ENCODE data around the gene MEGF8. TPM values are rescaled to one million over a fixed set of nuclear protein-coding genes. Genes with fewer than 3 reads are reported as not detected.

Gene MEGF8
- total and polyA plus RNA-seq, 2 donors (not counting 3 experiments of a cell fraction or from before 2014, with no cell fraction given) = 20.6 to 39.6 TPM

DNA sequence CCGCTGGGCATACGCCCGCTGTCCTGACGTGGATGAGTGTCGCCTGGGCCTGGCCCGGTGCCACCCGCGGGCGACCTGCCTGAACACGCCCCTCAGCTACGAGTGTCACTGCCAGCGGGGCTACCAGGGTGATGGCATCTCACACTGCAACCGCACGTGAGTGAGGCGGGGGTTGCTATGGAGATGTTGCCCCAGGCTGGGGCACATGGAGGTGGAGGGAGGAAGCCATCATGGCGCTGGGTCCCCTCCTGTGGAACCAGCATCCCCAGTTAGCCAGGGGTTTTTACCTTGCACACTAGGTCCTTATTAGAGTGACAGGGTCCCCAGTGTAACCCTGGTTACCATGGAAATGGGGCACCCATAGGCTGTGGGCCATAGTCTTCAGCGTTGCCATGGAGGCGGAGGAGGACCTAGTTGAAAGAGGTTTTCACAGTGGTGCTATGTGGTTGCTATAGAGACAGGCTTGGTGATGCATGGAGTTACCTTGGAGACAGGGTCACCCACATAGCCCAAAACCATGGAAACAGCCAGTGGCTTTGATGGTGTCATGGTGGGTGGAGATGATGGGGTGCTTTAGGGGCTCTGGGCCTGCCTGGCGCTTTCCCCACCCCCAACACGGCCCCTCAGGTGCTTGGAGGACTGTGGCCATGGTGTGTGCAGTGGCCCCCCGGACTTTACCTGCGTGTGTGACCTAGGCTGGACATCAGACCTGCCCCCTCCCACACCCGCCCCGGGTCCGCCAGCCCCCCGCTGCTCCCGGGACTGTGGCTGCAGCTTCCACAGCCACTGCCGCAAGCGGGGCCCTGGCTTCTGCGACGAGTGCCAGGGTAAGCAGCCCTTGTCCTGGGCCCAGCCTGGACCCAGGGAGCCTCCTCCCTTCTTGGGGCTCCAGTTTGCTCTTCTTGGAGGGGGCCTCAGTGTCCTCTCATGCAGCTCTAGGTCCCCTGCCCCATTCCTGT lies 27.1 kb downstream of the MEGF8 start:
- Histone ChIP-seq H3K9me3 (replicated peaks; ENCODE audit: control insufficient read depth, insufficient read depth, low read length) (no peaks in the 10 kb centered on the region), H3K36me3 (ENCODE audit: control insufficient read depth in 2 of 2, extremely low read depth in 1 of 2, insufficient read depth in 2 of 2, low read length in 2 of 2) (peaks cover 0 to 28% of the 10 kb centered on the region in 2 experiments), H3K27me3 (ENCODE audit: control insufficient read depth in 2 of 2, insufficient read depth in 2 of 2, low read length in 2 of 2) (no peaks in the 10 kb centered on the region), H4K20me1 (replicated peaks; ENCODE audit: control insufficient read depth, extremely low read depth, insufficient read depth, low read length) (no peaks in the 10 kb centered on the region), H3K9ac (replicated peaks; ENCODE audit: extremely low read depth, insufficient read depth, low read length) (no peak overlapping the region), H3K9me1 (replicated peaks; ENCODE audit: control insufficient read depth, extremely low read depth, insufficient read depth, low read length) (no peaks in the 10 kb centered on the region), H3K4me2 (ENCODE audit: insufficient read depth, low read length) (no peak overlapping the region), H3K27ac (ENCODE audit: insufficient read depth, low read depth, low read length) (no peak overlapping the region), H3K4me3 (replicated peaks in 1 of 3; ENCODE audit: insufficient read depth in 1 of 3, low read depth in 1 of 3, low read length in 3 of 3) (no peak overlapping the region), H3K79me2 (ENCODE audit: control insufficient read depth, insufficient read depth, low read length) (no peaks in the 10 kb centered on the region), H2AFZ (ENCODE audit: low read depth, low read length) (no peak overlapping the region), H3K4me1 (ENCODE audit: control insufficient read depth, extremely low read depth, insufficient read depth, low read length) (no peaks in the 10 kb centered on the region)
- POLR2A ChIA-PET = no interaction called here
- dilution Hi-C loops (cut with MboI; ENCODE audit: extremely low pct_ligation_motif_present, low sequenced_read_pairs) = no loop called here
- TF ChIP-seq, protein P1, sequence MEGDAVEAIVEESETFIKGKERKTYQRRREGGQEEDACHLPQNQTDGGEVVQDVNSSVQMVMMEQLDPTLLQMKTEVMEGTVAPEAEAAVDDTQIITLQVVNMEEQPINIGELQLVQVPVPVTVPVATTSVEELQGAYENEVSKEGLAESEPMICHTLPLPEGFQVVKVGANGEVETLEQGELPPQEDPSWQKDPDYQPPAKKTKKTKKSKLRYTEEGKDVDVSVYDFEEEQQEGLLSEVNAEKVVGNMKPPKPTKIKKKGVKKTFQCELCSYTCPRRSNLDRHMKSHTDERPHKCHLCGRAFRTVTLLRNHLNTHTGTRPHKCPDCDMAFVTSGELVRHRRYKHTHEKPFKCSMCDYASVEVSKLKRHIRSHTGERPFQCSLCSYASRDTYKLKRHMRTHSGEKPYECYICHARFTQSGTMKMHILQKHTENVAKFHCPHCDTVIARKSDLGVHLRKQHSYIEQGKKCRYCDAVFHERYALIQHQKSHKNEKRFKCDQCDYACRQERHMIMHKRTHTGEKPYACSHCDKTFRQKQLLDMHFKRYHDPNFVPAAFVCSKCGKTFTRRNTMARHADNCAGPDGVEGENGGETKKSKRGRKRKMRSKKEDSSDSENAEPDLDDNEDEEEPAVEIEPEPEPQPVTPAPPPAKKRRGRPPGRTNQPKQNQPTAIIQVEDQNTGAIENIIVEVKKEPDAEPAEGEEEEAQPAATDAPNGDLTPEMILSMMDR (IDR thresholded peaks at IDR 0.05; ENCODE audit: extremely low read depth in 1 of 2, insufficient read depth in 1 of 2, low read depth in 1 of 2, low read length in 2 of 2) = no peak
- TF ChIP-seq, protein P2, sequence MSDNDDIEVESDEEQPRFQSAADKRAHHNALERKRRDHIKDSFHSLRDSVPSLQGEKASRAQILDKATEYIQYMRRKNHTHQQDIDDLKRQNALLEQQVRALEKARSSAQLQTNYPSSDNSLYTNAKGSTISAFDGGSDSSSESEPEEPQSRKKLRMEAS (IDR thresholded peaks at IDR 0.05; ENCODE audit: insufficient read depth, insufficient read length) = no peak
- TF ChIP-seq FOS (IDR thresholded peaks at IDR 0.05; ENCODE audit: borderline replicate concordance, insufficient read depth, low read length) (no peak), GATA2 (IDR thresholded peaks at IDR 0.05; ENCODE audit: insufficient read depth, insufficient read length, low read depth, low read length) (no peak), MYC (IDR thresholded peaks at IDR 0.05; ENCODE audit: low read depth, low read length) (no peak), JUN (IDR thresholded peaks at IDR 0.05; ENCODE audit: borderline replicate concordance, insufficient read depth, insufficient read length, low read depth) (no peak), POLR2A (IDR thresholded peaks at IDR 0.05; ENCODE audit: low read depth, low read length) (no peak), POLR2AphosphoS5 (IDR thresholded peaks at IDR 0.05; ENCODE audit: insufficient read depth, low read depth, low read length) (no peak), EZH2 (IDR thresholded peaks at IDR 0.05; ENCODE audit: borderline replicate concordance, low read depth, low read length, severe bottlenecking) (no peak)
- FAIRE-seq (no peak), DNase-seq (ENCODE audit: low read depth, low spot score) (no peak)
- intact Hi-C loops (cut with micrococcal nuclease) = no loop called here
- CTCF ChIA-PET = no interaction called here
- no TSS peak for BruUV-seq (replicated peaks)

All from endothelial cell of umbilical vein (primary cell).